ENCODE measurements around the gene PPARG. TPM values are rescaled to one million over a fixed set of nuclear protein-coding genes. Genes with fewer than 3 reads are reported as not detected.

Gene PPARG
- total RNA-seq, 1 experiment from 2014 or later: 71.6 TPM

GRCh38 chr3:12449889-12450682 lies 161.2 kb downstream of the PPARG start:
- no peak overlapping the region for H3K4me2 ChIP-seq (ENCODE audit: low read length)
- no peak overlapping the region for H3K4me3 ChIP-seq (replicated peaks in 1 of 2; ENCODE audit: low read depth in 1 of 2, low read length in 2 of 2)
- H4K20me1 ChIP-seq (ENCODE audit: insufficient read depth): no peaks in the 10 kb centered on the region
- RAD21 ChIA-PET (ENCODE audit: low non-redundant PET in 1 of 2, low total read pairs in 2 of 2, uncharacterized antibody in 2 of 2, unreplicated experiment in 2 of 2): no interaction called here
- POLR2A ChIA-PET: no interaction called here
- DNase-seq (ENCODE audit: low read depth, low spot score): no peak
- ATAC-seq: no peak
- no peak overlapping the region for H3K27ac ChIP-seq (ENCODE audit: low read depth, low read length)
- H2AFZ ChIP-seq (ENCODE audit: low read depth, low read length, poor library complexity, severe bottlenecking): no peak overlapping the region
- H3K4me1 ChIP-seq (ENCODE audit: control insufficient read depth in 1 of 2, insufficient read depth in 2 of 2, low read length in 2 of 2): peaks cover 17 to 43% of the 10 kb centered on the region in 2 experiments
- no peaks in the 10 kb centered on the region for H3K9me3 ChIP-seq (ENCODE audit: control insufficient read depth in 1 of 2, insufficient read depth in 1 of 2, low read depth in 1 of 2, low read length in 2 of 2)
- no peaks in the 10 kb centered on the region for H3K9me2 ChIP-seq (ENCODE audit: insufficient read depth)
- intact Hi-C loops (cut with micrococcal nuclease): no loop called here
- no peaks in the 10 kb centered on the region for H3K79me2 ChIP-seq (ENCODE audit: insufficient read depth, low read length)
- H3K36me3 ChIP-seq (ENCODE audit: control insufficient read depth in 1 of 2, insufficient read depth in 2 of 2, low read length in 2 of 2): no peaks in the 10 kb centered on the region
- TF ChIP-seq POLR2AphosphoS5 (IDR thresholded peaks at IDR 0.05; ENCODE audit: low read depth, low read length): no peak
- TF ChIP-seq SRF (IDR thresholded peaks at IDR 0.05; ENCODE audit: low read depth): no peak
- TF ChIP-seq CBX3 (IDR thresholded peaks at IDR 0.05; ENCODE audit: low read depth): no peak
- no peak for TF ChIP-seq YY1 (IDR thresholded peaks at IDR 0.05; ENCODE audit: extremely low read depth, insufficient replicate concordance, low read depth, low read length)
- TF ChIP-seq, protein P1, sequence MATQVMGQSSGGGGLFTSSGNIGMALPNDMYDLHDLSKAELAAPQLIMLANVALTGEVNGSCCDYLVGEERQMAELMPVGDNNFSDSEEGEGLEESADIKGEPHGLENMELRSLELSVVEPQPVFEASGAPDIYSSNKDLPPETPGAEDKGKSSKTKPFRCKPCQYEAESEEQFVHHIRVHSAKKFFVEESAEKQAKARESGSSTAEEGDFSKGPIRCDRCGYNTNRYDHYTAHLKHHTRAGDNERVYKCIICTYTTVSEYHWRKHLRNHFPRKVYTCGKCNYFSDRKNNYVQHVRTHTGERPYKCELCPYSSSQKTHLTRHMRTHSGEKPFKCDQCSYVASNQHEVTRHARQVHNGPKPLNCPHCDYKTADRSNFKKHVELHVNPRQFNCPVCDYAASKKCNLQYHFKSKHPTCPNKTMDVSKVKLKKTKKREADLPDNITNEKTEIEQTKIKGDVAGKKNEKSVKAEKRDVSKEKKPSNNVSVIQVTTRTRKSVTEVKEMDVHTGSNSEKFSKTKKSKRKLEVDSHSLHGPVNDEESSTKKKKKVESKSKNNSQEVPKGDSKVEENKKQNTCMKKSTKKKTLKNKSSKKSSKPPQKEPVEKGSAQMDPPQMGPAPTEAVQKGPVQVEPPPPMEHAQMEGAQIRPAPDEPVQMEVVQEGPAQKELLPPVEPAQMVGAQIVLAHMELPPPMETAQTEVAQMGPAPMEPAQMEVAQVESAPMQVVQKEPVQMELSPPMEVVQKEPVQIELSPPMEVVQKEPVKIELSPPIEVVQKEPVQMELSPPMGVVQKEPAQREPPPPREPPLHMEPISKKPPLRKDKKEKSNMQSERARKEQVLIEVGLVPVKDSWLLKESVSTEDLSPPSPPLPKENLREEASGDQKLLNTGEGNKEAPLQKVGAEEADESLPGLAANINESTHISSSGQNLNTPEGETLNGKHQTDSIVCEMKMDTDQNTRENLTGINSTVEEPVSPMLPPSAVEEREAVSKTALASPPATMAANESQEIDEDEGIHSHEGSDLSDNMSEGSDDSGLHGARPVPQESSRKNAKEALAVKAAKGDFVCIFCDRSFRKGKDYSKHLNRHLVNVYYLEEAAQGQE (IDR thresholded peaks at IDR 0.05; ENCODE audit: low read depth): no peak
- no peak for TF ChIP-seq EZH2 (IDR thresholded peaks at IDR 0.05)
- TF ChIP-seq SIN3A (IDR thresholded peaks at IDR 0.05; ENCODE audit: low read depth): no peak
- TF ChIP-seq, protein P2, sequence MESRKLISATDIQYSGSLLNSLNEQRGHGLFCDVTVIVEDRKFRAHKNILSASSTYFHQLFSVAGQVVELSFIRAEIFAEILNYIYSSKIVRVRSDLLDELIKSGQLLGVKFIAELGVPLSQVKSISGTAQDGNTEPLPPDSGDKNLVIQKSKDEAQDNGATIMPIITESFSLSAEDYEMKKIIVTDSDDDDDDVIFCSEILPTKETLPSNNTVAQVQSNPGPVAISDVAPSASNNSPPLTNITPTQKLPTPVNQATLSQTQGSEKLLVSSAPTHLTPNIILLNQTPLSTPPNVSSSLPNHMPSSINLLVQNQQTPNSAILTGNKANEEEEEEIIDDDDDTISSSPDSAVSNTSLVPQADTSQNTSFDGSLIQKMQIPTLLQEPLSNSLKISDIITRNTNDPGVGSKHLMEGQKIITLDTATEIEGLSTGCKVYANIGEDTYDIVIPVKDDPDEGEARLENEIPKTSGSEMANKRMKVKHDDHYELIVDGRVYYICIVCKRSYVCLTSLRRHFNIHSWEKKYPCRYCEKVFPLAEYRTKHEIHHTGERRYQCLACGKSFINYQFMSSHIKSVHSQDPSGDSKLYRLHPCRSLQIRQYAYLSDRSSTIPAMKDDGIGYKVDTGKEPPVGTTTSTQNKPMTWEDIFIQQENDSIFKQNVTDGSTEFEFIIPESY (IDR thresholded peaks at IDR 0.05; ENCODE audit: extremely low read depth, insufficient replicate concordance, low read length): no peak
- H3K9ac ChIP-seq (ENCODE audit: low read length): no peak overlapping the region
- CTCF ChIA-PET: no interaction called here
- BruUV-seq (replicated peaks): no TSS peak
- no peaks in the 10 kb centered on the region for H3K27me3 ChIP-seq (ENCODE audit: insufficient read depth, low read length)
